Measurements from ENCODE around the gene CCDC7. TPM values are rescaled to one million over a fixed set of nuclear protein-coding genes. Genes with fewer than 3 reads are reported as not detected.

CCDC7 gene
- total RNA-seq, 1 donor from 2014 or later, result 22.8 TPM

DNA sequence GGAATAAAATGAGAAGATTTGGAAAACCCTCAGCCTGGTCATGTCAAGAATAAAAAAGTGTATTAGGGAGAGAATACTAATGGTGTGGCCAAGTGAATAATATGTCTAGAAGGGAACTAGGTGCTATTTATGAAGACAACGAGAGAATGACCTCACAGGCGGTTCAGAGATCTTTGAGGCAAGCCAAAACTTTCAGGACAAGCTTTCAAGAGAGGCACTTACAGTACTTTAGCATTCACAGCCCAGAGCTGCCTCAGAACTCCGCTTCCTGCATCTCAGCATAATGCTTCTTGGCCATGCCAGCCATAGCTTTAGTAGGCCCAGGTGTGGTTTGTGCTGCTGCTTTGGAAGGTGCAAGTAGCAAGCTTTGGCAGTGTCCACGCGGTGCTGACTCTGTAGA lies 37.2 kb upstream of the CCDC7 start:
- DNase-seq (no peak), ATAC-seq (no peak)
- H3K27ac ChIP-seq, result no peak overlapping the region
- no peaks in the 10 kb centered on the region for H3K9me3 ChIP-seq
- H3K27me3 ChIP-seq (ENCODE audit: low read depth), result no peaks in the 10 kb centered on the region
- no peaks in the 10 kb centered on the region for H3K36me3 ChIP-seq
- no peak overlapping the region for H3K4me3 ChIP-seq
- peaks cover 7% of the 10 kb centered on the region for H3K4me1 ChIP-seq
- intact Hi-C loops (cut with DNase I), result no loop called here
- TF ChIP-seq, protein P1, sequence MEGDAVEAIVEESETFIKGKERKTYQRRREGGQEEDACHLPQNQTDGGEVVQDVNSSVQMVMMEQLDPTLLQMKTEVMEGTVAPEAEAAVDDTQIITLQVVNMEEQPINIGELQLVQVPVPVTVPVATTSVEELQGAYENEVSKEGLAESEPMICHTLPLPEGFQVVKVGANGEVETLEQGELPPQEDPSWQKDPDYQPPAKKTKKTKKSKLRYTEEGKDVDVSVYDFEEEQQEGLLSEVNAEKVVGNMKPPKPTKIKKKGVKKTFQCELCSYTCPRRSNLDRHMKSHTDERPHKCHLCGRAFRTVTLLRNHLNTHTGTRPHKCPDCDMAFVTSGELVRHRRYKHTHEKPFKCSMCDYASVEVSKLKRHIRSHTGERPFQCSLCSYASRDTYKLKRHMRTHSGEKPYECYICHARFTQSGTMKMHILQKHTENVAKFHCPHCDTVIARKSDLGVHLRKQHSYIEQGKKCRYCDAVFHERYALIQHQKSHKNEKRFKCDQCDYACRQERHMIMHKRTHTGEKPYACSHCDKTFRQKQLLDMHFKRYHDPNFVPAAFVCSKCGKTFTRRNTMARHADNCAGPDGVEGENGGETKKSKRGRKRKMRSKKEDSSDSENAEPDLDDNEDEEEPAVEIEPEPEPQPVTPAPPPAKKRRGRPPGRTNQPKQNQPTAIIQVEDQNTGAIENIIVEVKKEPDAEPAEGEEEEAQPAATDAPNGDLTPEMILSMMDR (IDR thresholded peaks at IDR 0.05), result no peak

- intact Hi-C loops (cut with DNase I), result no loop called here
- ATAC-seq, result no peak
Measured at GRCh38 chr10:32409741-32410140, 36.2 kb upstream of the CCDC7 start.

GRCh38 chr10:32410569-32410968 lies 35.4 kb upstream of the CCDC7 start:
- Histone ChIP-seq H3K27me3 (ENCODE audit: low read depth) (no peaks in the 10 kb centered on the region), H3K4me3 (no peak overlapping the region), H3K4me1 (peaks cover 7% of the 10 kb centered on the region), H3K36me3 (no peaks in the 10 kb centered on the region), H3K9me3 (no peaks in the 10 kb centered on the region), H3K27ac (no peak overlapping the region)
- TF ChIP-seq, protein P1 (IDR thresholded peaks at IDR 0.05), result no peak
- no peak for ATAC-seq
- intact Hi-C loops (cut with DNase I), result no loop called here
- no peak for DNase-seq

More at GRCh38 chr10:32409741-32410140, 36.2 kb upstream of the CCDC7 start:
- Histone ChIP-seq H3K4me1 (peaks cover 7% of the 10 kb centered on the region), H3K4me3 (no peak overlapping the region), H3K27me3 (ENCODE audit: low read depth) (no peaks in the 10 kb centered on the region), H3K9me3 (no peaks in the 10 kb centered on the region), H3K27ac (no peak overlapping the region), H3K36me3 (no peaks in the 10 kb centered on the region)
- no peak for DNase-seq
- TF ChIP-seq, protein P1 (IDR thresholded peaks at IDR 0.05), result no peak

DNA sequence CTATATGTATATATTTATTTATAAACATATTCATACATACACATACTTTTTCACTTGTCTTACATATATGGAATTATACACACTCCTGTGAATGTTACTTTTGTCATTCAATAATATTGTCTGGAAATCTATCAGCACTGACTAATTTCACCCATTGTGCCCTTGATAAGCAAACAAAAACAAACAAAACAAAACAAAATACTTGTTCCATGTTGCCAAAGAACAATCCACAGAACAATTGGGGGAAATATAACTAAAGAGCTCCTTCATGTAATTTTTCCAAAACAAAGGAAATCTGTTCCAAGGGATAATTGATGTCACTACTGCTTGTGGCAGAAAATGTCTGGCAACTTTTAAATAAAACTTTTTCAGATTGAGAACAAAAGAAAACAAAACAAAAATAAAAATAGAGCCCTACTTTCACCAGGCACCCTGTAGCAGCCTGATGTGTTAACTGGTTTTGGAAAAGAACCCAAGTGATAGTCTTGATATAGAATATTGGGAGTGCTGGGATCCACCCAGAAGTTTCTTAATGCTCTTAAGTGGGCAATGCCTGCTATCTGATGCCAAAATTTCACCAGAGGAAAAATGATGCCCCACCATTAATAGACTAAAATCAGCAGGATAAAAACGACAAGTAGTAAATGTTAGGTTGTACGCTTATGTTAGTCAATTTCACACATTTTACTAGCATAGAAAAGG lies 34.0 kb upstream of the CCDC7 start:
- Histone ChIP-seq H3K27me3 (ENCODE audit: low read depth) (no peaks in the 10 kb centered on the region), H3K4me1 (peaks cover 7% of the 10 kb centered on the region), H3K36me3 (no peaks in the 10 kb centered on the region), H3K4me3 (no peak overlapping the region), H3K9me3 (no peaks in the 10 kb centered on the region), H3K27ac (no peak overlapping the region)
- no peak for DNase-seq
- TF ChIP-seq, protein P1 (IDR thresholded peaks at IDR 0.05), result no peak
- intact Hi-C loops (cut with DNase I), result no loop called here
- peak in 1 of 2 donors; percentile 9 for ATAC-seq

GRCh38 chr10:32412499-32412853 lies 33.5 kb upstream of the CCDC7 start:
- ATAC-seq (peak; percentile 70 to 90), DNase-seq (no peak)
- Histone ChIP-seq H3K27me3 (ENCODE audit: low read depth) (no peaks in the 10 kb centered on the region), H3K4me3 (no peak overlapping the region), H3K4me1 (peaks cover 7% of the 10 kb centered on the region), H3K9me3 (no peaks in the 10 kb centered on the region), H3K27ac (no peak overlapping the region), H3K36me3 (no peaks in the 10 kb centered on the region)
- intact Hi-C loops (cut with DNase I), result no loop called here
- TF ChIP-seq, protein P1 (IDR thresholded peaks at IDR 0.05), result no peak
